SJCRH30 (cell line): ENCODE data around the gene XRCC5. TPM values are rescaled to one million over a fixed set of nuclear protein-coding genes. Genes with fewer than 3 reads are reported as not detected.

Experiments
- DNase-seq, 2 experiments: peaks; one replicate each; pipeline ENCODE4 v3.0.0-alpha.2; 2015 to 2020
- H3K27ac ChIP-seq: fragments of 250-450 bp; sonication (Bioruptor Pico); 2 replicates; pipeline ENCODE4 v1.5.1; 2020; ENCODE audit warnings: mild to moderate bottlenecking, moderate library complexity
- H3K27me3 ChIP-seq: fragments of 250-450 bp; sonication (Bioruptor Pico); 2 replicates; pipeline ENCODE4 v1.5.1; 2020; ENCODE audit warnings: mild to moderate bottlenecking, moderate library complexity
- H3K36me3 ChIP-seq: fragments of 250-450 bp; sonication (Bioruptor Pico); 2 replicates; pipeline ENCODE4 v1.5.1; 2020; ENCODE audit warnings: mild to moderate bottlenecking, moderate library complexity
- H3K4me1 ChIP-seq: fragments of 250-450 bp; sonication (Bioruptor Pico); 2 replicates; pipeline ENCODE4 v1.5.1; 2020; ENCODE audit warnings: mild to moderate bottlenecking, moderate library complexity
- H3K4me3 ChIP-seq: fragments of 250-450 bp; sonication (Bioruptor Pico); 2 replicates; pipeline ENCODE4 v1.5.1; 2020; ENCODE audit warnings: mild to moderate bottlenecking, moderate library complexity
- H3K9me3 ChIP-seq: fragments of 250-450 bp; sonication (Bioruptor Pico); replicated peaks from 2 replicates; pipeline ENCODE4 v1.5.1; 2020; ENCODE audit warnings: mild to moderate bottlenecking, moderate library complexity
- total RNA-seq: library from RNA; depleted of rRNA; stranded (reverse); fragments of >200 nt; shearing (Covaris generic); gene quantifications from 2 replicates; pipeline ENCODE4 v1.2.3, GENCODE V29; 2014

Gene XRCC5
- total RNA-seq, 1 experiment from 2014 or later: 483 TPM

- no peak for DNase-seq
- Histone ChIP-seq H3K4me1 (peaks cover 15% of the 10 kb centered on the region; the same call in 1 of the 2 replicates), H3K4me3 (no peak overlapping the region), H3K27me3 (no peaks in the 10 kb centered on the region), H3K9me3 (no peaks in the 10 kb centered on the region), H3K36me3 (no peaks in the 10 kb centered on the region), H3K27ac (no peak overlapping the region)
Observed at GRCh38 chr2:216221811-216222210, 112.7 kb downstream of the XRCC5 start.

GRCh38 chr2:216222650-216223352, 113.7 kb downstream of the XRCC5 start:
- H3K27ac ChIP-seq: no peak overlapping the region
- H3K36me3 ChIP-seq: no peaks in the 10 kb centered on the region
- H3K27me3 ChIP-seq: no peaks in the 10 kb centered on the region
- H3K4me1 ChIP-seq: peaks cover 7% of the 10 kb centered on the region; the same call in 1 of the 2 replicates
- H3K4me3 ChIP-seq: no peak overlapping the region
- no peak for DNase-seq
- H3K9me3 ChIP-seq: no peaks in the 10 kb centered on the region

- H3K9me3 ChIP-seq: no peaks in the 10 kb centered on the region
- no peak for DNase-seq
- no peaks in the 10 kb centered on the region for H3K27me3 ChIP-seq
- H3K4me3 ChIP-seq: no peak overlapping the region
- H3K27ac ChIP-seq: no peak overlapping the region
- H3K36me3 ChIP-seq: no peaks in the 10 kb centered on the region
- no peaks in the 10 kb centered on the region for H3K4me1 ChIP-seq
Observed at GRCh38 chr2:216224388-216224787, 115.2 kb downstream of the XRCC5 start.

- Histone ChIP-seq H3K36me3 (no peaks in the 10 kb centered on the region), H3K9me3 (peaks cover 3% of the 10 kb centered on the region), H3K27ac (no peak overlapping the region), H3K27me3 (no peaks in the 10 kb centered on the region), H3K4me1 (no peaks in the 10 kb centered on the region), H3K4me3 (no peak overlapping the region)
- DNase-seq: no peak
Observed at GRCh38 chr2:216229277-216229914, 120.2 kb downstream of the XRCC5 start.

GRCh38 chr2:216231867-216232266, 122.7 kb downstream of the XRCC5 start:
- no peak overlapping the region for H3K27ac ChIP-seq
- no peak overlapping the region for H3K4me3 ChIP-seq
- H3K27me3 ChIP-seq: no peaks in the 10 kb centered on the region
- H3K36me3 ChIP-seq: no peaks in the 10 kb centered on the region
- no peak for DNase-seq
- peaks cover 3% of the 10 kb centered on the region for H3K9me3 ChIP-seq
- H3K4me1 ChIP-seq: no peaks in the 10 kb centered on the region

- no peaks in the 10 kb centered on the region for H3K27me3 ChIP-seq
- DNase-seq: no peak
- H3K36me3 ChIP-seq: no peaks in the 10 kb centered on the region
- no peak overlapping the region for H3K27ac ChIP-seq
- H3K4me1 ChIP-seq: no peaks in the 10 kb centered on the region
- H3K4me3 ChIP-seq: no peak overlapping the region
- peaks cover 3% of the 10 kb centered on the region for H3K9me3 ChIP-seq
Observed at GRCh38 chr2:216232721-216233120, 123.6 kb downstream of the XRCC5 start.

GRCh38 chr2:216233281-216233995, 124.3 kb downstream of the XRCC5 start:
- Histone ChIP-seq H3K36me3 (no peaks in the 10 kb centered on the region), H3K4me3 (no peak overlapping the region), H3K9me3 (peaks cover 3% of the 10 kb centered on the region), H3K4me1 (no peaks in the 10 kb centered on the region), H3K27ac (no peak overlapping the region), H3K27me3 (no peaks in the 10 kb centered on the region)
- DNase-seq: no peak

- Histone ChIP-seq H3K4me1 (no peaks in the 10 kb centered on the region), H3K4me3 (no peak overlapping the region), H3K9me3 (peaks cover 3% of the 10 kb centered on the region), H3K27me3 (no peaks in the 10 kb centered on the region), H3K36me3 (no peaks in the 10 kb centered on the region), H3K27ac (no peak overlapping the region)
- no peak for DNase-seq
Observed at GRCh38 chr2:216234106-216234505, 125.0 kb downstream of the XRCC5 start.

- no peak for DNase-seq
- H3K36me3 ChIP-seq: no peaks in the 10 kb centered on the region
Observed at GRCh38 chr2:216235462-216235861, 126.3 kb downstream of the XRCC5 start.

GRCh38 chr2:216235896-216236295, 126.7 kb downstream of the XRCC5 start:
- Histone ChIP-seq H3K4me3 (no peak overlapping the region), H3K27ac (no peak overlapping the region), H3K27me3 (no peaks in the 10 kb centered on the region), H3K9me3 (peaks cover 8% of the 10 kb centered on the region), H3K36me3 (no peaks in the 10 kb centered on the region), H3K4me1 (no peaks in the 10 kb centered on the region)
- no peak for DNase-seq

More at GRCh38 chr2:216235462-216235861, 126.3 kb downstream of the XRCC5 start:
- Histone ChIP-seq H3K27ac (no peak overlapping the region), H3K9me3 (peaks cover 8% of the 10 kb centered on the region), H3K4me1 (no peaks in the 10 kb centered on the region), H3K27me3 (no peaks in the 10 kb centered on the region), H3K4me3 (no peak overlapping the region)

- Histone ChIP-seq H3K4me1 (no peaks in the 10 kb centered on the region), H3K36me3 (no peaks in the 10 kb centered on the region), H3K4me3 (no peak overlapping the region), H3K27ac (no peak overlapping the region), H3K27me3 (no peaks in the 10 kb centered on the region), H3K9me3 (peaks cover 8% of the 10 kb centered on the region)
- DNase-seq: no peak
Observed at GRCh38 chr2:216236486-216236885, 127.3 kb downstream of the XRCC5 start.

GRCh38 chr2:216242365-216242764, 133.2 kb downstream of the XRCC5 start:
- H3K27ac ChIP-seq: no peak overlapping the region
- no peak for DNase-seq

GRCh38 chr2:216243026-216243425, 133.9 kb downstream of the XRCC5 start:
- 0 out of 2 replicates have a peak, but pooled peaks cover 4% of the 10 kb centered on the region for H3K9me3 ChIP-seq
- no peaks in the 10 kb centered on the region for H3K36me3 ChIP-seq
- no peak overlapping the region for H3K27ac ChIP-seq
- H3K4me3 ChIP-seq: no peak overlapping the region
- no peaks in the 10 kb centered on the region for H3K27me3 ChIP-seq
- H3K4me1 ChIP-seq: no peaks in the 10 kb centered on the region
- no peak for DNase-seq

More at GRCh38 chr2:216242365-216242764, 133.2 kb downstream of the XRCC5 start:
- H3K4me3 ChIP-seq: no peak overlapping the region
- no peaks in the 10 kb centered on the region for H3K36me3 ChIP-seq
- H3K4me1 ChIP-seq: no peaks in the 10 kb centered on the region
- no peaks in the 10 kb centered on the region for H3K27me3 ChIP-seq
- H3K9me3 ChIP-seq: 0 out of 2 replicates have a peak, but pooled peaks cover 4% of the 10 kb centered on the region

GRCh38 chr2:216245391-216245975, 136.3 kb downstream of the XRCC5 start:
- H3K36me3 ChIP-seq: no peaks in the 10 kb centered on the region
- no peaks in the 10 kb centered on the region for H3K4me1 ChIP-seq
- no peaks in the 10 kb centered on the region for H3K9me3 ChIP-seq
- H3K4me3 ChIP-seq: no peak overlapping the region
- H3K27me3 ChIP-seq: no peaks in the 10 kb centered on the region
- no peak for DNase-seq
- H3K27ac ChIP-seq: no peak overlapping the region

- Histone ChIP-seq H3K4me1 (no peaks in the 10 kb centered on the region), H3K9me3 (no peaks in the 10 kb centered on the region), H3K27ac (no peak overlapping the region), H3K36me3 (no peaks in the 10 kb centered on the region), H3K27me3 (no peaks in the 10 kb centered on the region), H3K4me3 (no peak overlapping the region)
- no peak for DNase-seq
Observed at GRCh38 chr2:216246766-216247165, 137.6 kb downstream of the XRCC5 start.
